Stimulated activated CD4-positive, alpha-beta T cell treated with anti-CD3 and anti-CD28 coated beads, TNF-alpha, amount 100 ng/mL, for 4 hours (primary cell): ENCODE results near the gene MAP2.

Experiments
- DNase-seq, 3 experiments: peaks; one replicate each; pipeline ENCODE4 v3.0.0-alpha.2; 2020; ENCODE audit warnings: low read depth in 3 of 3

Gene MAP2, protein sequence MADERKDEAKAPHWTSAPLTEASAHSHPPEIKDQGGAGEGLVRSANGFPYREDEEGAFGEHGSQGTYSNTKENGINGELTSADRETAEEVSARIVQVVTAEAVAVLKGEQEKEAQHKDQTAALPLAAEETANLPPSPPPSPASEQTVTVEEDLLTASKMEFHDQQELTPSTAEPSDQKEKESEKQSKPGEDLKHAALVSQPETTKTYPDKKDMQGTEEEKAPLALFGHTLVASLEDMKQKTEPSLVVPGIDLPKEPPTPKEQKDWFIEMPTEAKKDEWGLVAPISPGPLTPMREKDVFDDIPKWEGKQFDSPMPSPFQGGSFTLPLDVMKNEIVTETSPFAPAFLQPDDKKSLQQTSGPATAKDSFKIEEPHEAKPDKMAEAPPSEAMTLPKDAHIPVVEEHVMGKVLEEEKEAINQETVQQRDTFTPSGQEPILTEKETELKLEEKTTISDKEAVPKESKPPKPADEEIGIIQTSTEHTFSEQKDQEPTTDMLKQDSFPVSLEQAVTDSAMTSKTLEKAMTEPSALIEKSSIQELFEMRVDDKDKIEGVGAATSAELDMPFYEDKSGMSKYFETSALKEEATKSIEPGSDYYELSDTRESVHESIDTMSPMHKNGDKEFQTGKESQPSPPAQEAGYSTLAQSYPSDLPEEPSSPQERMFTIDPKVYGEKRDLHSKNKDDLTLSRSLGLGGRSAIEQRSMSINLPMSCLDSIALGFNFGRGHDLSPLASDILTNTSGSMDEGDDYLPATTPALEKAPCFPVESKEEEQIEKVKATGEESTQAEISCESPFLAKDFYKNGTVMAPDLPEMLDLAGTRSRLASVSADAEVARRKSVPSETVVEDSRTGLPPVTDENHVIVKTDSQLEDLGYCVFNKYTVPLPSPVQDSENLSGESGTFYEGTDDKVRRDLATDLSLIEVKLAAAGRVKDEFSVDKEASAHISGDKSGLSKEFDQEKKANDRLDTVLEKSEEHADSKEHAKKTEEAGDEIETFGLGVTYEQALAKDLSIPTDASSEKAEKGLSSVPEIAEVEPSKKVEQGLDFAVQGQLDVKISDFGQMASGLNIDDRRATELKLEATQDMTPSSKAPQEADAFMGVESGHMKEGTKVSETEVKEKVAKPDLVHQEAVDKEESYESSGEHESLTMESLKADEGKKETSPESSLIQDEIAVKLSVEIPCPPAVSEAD (N-terminal part only)

GRCh38 chr2:209423562-209424198 is at the start of gene MAP2:
MAP2 (plus strand) TSS chr2:209424047; CDS start chr2:209653171, 229,124 bp downstream.
- peak in 2 of 3 experiments; percentile 36 to 37 for DNase-seq

- DNase-seq = no peak
Measured at GRCh38 chr2:209376686-209377085, 47.2 kb upstream of the MAP2 start.

- DNase-seq = no peak
Measured at GRCh38 chr2:209380293-209380692, 43.6 kb upstream of the MAP2 start.

- no peak for DNase-seq
Measured at GRCh38 chr2:209381091-209381490, 42.8 kb upstream of the MAP2 start.

DNA sequence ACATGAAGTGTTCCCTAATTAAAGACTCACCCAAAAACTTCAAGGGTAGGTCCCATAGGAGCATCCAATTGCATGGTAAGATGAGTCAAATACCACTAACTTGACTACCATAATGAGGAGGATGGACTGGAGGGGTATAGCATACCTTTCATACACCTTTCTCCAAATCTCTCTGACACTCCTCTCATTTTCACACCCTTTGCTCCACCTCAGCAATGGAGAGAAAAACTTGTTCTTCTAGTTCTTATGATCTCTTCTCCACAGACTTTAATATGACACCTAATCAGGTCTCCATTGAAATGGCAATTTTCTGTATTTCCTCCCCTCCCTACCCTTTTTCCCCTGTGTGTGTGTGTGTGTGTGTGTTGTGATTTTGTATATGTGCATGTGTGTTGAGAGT is 41.1 kb upstream of the MAP2 start:
- no peak for DNase-seq

- DNase-seq = no peak
Measured at GRCh38 chr2:209383212-209383611, 40.6 kb upstream of the MAP2 start.

DNA sequence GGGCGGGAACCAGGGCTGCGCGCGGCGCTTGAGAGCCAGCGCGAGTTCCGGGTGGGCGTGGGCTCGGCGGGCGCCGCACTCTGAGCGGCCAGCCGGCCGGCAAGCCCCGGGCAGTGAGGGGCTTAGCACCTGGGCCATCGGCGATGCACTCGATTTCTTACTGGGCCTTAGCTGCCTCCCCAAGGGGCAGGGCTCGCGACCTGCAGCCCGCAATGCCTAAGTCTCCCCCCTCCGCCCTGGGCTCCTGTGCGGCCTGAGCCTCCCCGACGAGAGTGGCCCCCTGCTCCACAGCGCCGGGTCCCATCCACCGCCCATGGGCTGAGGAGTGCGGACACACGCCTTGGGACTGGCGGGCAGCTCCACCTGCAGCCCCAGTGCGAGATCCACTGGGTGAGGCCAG is 36.5 kb upstream of the MAP2 start:
- no peak for DNase-seq

- no peak for DNase-seq
Measured at GRCh38 chr2:209388446-209389037, 35.3 kb upstream of the MAP2 start.

- DNase-seq = no peak
Measured at GRCh38 chr2:209389171-209389618, 34.7 kb upstream of the MAP2 start.

GRCh38 chr2:209390839-209391238 is 33.0 kb upstream of the MAP2 start:
- DNase-seq = no peak

GRCh38 chr2:209391776-209392401 is 32.0 kb upstream of the MAP2 start:
- DNase-seq = no peak

DNA sequence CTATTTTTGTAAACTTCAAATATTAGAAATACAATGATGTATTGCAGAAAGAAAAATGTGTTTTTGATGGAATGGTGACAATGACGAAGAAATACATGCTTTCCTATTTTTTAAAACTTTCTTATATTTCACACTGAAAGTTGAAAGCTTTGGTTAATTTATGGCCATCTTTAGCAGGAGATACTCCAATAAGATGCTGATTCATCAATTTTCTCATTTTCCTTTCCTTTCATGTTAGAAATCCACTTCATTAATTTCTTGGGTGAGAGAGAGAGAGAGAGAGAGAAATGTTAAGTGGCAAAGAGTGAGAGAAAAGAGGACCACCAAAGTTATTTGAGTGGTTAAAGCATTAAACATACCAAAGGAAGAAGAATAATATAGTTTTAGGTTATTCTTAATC is 28.6 kb upstream of the MAP2 start:
- no peak for DNase-seq

GRCh38 chr2:209395652-209396051 is 28.2 kb upstream of the MAP2 start:
- DNase-seq = no peak

GRCh38 chr2:209398463-209398862 is 25.4 kb upstream of the MAP2 start:
- no peak for DNase-seq

DNA sequence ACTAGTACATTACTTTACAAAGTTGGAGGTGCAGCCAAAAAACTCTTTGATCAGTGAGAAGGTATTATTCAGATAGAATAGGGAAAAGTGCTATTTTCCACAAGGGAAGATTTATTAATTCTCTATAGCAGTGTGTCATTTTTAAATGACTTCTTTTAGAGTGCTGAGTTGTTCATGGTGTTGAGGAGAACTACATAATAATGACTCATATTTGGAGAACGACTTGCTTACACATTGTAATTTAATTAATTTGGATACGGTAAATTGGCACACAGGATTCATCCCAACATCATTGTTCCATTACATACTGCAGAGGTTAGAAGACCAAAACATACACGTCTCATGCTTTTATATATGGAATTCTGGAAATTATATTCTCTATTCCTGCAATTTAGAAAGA is 22.1 kb upstream of the MAP2 start:
- no peak for DNase-seq

GRCh38 chr2:209411296-209411695 is 12.6 kb upstream of the MAP2 start:
- DNase-seq = no peak

DNA sequence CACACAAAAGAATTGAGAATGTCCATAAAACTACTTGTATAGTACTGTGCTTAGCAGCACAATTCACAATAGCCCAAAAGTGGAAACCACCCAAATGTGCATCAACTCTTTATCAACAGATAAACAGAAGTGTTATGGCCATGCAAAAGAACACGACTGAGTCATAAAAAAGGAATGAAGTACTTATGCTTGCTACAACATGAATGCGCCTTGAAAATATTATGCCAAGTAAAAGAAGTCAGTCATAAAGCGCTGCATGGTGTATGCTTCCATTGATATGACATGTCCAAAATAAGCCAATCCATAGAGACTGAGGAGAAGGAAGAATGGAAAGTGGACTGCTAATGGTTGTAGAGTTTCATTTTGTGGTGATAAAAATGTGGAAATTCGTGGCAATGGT is 12.1 kb upstream of the MAP2 start:
- no peak for DNase-seq

DNA sequence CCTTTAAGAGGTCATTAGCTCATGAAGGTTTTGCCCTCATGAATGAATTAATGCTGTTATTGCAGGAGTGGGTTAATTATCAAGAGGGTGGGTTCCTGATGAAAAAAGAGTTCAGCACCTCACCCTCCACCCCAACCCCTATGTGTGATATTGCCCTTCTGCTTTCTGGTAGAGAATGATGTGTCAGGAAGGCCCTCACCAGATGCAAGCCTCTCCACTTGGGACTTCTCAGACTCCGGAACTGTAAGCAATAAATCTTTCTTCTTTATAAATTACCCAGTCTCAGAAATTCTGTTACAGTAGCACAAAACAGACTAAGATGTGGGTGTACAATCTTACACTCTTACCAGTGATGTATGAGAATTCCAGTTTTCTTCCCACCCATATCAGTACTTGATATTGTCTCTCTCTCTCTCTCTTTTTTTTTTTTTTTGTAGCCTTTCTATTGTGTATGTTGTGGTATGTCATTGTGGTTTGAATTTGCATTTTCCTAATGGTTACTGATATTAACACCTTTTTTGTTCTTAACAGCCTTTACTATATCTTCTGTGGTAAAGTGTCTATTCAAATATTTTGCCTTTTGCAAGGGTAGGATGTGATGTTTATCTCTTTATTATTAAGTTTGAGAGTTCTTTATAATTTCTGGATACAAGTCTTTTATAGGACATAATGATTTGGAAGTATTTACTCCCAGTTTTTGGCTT is 10.4 kb upstream of the MAP2 start:
- no peak for DNase-seq

DNA sequence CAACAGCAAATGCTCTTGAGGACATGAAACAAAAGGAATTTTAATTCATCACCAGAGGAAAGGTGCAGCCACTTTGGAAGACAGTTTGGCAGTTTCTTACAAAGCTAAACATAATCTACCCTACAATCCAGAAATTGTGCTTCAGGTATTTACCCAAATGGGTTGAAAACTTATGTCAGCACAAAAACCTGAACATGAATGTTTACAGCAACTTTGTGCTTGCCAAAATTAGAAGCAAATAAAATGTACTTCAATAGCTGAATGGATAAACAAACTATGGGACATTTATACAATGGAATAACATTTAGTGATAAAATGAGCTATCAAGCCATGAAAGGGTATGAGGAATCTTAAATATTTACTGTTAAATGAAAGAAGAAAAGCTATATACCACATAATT is 6.9 kb upstream of the MAP2 start:
- no peak for DNase-seq

DNA sequence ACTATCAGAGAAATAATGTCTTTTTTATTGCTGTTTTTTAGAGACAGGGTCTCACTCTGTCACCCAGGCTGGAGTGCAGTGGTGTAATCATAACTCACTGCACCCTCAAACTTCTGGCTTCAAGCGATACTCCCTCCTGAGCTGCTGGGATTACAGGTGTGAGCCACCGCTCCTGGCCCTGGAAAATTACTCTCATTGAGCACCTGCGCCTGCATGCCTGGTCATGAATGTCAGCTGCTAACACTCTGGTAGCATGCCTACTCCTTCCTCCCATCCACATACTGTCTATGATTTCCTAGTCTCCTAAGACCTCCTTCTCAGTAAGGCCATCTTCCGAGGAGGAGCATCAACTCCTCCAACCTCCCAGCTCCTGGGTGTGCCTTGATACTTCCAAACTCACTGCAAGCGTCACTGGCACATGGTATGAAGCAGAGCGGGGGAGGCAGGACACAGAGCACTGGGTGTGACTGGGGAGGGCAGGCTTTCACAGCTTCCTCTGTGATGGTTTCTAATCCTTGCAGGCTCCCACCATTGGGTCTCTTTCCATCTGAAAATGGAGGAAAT is 1.6 kb upstream of the MAP2 start:
- no peak for DNase-seq
